Measurements from ENCODE around the gene BANP.
"Not testable (repeated sequence)": the region's sequence is repeated elsewhere in the genome, so short reads cannot be mapped to it uniquely, and the experiment has no call there.

DNA sequence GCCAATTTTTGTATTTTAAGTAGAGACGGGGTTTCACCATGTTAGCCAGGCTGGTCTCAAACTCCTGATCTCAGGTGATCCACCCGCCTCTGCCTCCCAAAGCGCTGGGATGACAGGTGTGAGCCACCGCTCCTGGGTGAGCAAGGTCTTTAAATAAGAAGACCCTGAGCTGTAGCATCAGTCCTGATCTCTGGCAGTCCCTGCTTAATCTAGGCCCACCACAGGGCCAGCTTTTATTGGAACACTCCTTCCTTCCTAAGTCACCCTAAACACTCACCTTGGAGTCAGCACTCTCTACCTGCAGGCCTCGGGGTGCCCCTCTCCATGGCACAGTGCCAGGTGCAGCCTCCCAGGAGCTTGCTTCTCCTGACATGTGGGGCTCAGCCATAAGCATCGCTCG is 45.7 kb upstream of the BANP start:
- TF ChIP-seq ZNF558, ZBTB20, ZNF843 (tag by site-specific recombination; IDR thresholded peaks at IDR 0.05): not testable (repeated sequence)
- TF ChIP-seq, protein P1, sequence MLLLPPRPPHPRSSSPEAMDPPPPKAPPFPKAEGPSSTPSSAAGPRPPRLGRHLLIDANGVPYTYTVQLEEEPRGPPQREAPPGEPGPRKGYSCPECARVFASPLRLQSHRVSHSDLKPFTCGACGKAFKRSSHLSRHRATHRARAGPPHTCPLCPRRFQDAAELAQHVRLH (tag by site-specific recombination; IDR thresholded peaks at IDR 0.05) = not testable (repeated sequence)
- TF ChIP-seq, protein P2, sequence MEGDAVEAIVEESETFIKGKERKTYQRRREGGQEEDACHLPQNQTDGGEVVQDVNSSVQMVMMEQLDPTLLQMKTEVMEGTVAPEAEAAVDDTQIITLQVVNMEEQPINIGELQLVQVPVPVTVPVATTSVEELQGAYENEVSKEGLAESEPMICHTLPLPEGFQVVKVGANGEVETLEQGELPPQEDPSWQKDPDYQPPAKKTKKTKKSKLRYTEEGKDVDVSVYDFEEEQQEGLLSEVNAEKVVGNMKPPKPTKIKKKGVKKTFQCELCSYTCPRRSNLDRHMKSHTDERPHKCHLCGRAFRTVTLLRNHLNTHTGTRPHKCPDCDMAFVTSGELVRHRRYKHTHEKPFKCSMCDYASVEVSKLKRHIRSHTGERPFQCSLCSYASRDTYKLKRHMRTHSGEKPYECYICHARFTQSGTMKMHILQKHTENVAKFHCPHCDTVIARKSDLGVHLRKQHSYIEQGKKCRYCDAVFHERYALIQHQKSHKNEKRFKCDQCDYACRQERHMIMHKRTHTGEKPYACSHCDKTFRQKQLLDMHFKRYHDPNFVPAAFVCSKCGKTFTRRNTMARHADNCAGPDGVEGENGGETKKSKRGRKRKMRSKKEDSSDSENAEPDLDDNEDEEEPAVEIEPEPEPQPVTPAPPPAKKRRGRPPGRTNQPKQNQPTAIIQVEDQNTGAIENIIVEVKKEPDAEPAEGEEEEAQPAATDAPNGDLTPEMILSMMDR (tag by site-specific recombination; IDR thresholded peaks at IDR 0.05) = not testable (repeated sequence)
- TF ChIP-seq, protein P3, sequence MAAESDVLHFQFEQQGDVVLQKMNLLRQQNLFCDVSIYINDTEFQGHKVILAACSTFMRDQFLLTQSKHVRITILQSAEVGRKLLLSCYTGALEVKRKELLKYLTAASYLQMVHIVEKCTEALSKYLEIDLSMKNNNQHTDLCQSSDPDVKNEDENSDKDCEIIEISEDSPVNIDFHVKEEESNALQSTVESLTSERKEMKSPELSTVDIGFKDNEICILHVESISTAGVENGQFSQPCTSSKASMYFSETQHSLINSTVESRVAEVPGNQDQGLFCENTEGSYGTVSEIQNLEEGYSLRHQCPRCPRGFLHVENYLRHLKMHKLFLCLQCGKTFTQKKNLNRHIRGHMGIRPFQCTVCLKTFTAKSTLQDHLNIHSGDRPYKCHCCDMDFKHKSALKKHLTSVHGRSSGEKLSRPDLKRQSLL (tag by site-specific recombination; IDR thresholded peaks at IDR 0.05) = not testable (repeated sequence)
